Measurements from ENCODE around the gene SULT2B1.
A peak's percentile ranks its signal among the peaks of the same experiment; 100 is the strongest.
"Not testable (repeated sequence)": the region's sequence is repeated elsewhere in the genome, so short reads cannot be mapped to it uniquely, and the experiment has no call there.

The SULT2B1 gene

DNA sequence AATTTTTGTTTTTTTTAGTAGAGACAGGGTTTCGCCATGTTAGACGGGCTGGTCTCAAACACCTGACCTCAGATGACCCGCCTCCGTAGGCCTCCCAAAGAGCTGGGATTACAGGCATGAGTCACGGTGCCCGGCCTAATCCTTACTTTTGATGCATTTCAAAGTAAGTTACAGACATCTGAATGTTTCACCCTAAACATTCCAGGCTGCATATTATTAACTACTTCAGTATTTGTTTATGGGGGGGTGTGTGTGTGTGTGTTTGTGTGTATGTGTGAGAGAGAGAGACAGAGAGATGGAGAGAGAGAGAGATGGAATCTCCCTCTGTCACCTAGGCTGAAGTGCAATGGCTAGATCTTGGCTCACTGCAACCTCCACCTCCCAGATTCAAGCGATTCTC, 13.1 kb downstream of the SULT2B1 start:
- H3K27ac ChIP-seq = no peak overlapping the region
- no peak for TF ChIP-seq ZFX (IDR thresholded peaks at IDR 0.05; ENCODE audit: borderline replicate concordance)
- TF ChIP-seq, protein P1, sequence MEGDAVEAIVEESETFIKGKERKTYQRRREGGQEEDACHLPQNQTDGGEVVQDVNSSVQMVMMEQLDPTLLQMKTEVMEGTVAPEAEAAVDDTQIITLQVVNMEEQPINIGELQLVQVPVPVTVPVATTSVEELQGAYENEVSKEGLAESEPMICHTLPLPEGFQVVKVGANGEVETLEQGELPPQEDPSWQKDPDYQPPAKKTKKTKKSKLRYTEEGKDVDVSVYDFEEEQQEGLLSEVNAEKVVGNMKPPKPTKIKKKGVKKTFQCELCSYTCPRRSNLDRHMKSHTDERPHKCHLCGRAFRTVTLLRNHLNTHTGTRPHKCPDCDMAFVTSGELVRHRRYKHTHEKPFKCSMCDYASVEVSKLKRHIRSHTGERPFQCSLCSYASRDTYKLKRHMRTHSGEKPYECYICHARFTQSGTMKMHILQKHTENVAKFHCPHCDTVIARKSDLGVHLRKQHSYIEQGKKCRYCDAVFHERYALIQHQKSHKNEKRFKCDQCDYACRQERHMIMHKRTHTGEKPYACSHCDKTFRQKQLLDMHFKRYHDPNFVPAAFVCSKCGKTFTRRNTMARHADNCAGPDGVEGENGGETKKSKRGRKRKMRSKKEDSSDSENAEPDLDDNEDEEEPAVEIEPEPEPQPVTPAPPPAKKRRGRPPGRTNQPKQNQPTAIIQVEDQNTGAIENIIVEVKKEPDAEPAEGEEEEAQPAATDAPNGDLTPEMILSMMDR (IDR thresholded peaks at IDR 0.05) = no peak

DNA sequence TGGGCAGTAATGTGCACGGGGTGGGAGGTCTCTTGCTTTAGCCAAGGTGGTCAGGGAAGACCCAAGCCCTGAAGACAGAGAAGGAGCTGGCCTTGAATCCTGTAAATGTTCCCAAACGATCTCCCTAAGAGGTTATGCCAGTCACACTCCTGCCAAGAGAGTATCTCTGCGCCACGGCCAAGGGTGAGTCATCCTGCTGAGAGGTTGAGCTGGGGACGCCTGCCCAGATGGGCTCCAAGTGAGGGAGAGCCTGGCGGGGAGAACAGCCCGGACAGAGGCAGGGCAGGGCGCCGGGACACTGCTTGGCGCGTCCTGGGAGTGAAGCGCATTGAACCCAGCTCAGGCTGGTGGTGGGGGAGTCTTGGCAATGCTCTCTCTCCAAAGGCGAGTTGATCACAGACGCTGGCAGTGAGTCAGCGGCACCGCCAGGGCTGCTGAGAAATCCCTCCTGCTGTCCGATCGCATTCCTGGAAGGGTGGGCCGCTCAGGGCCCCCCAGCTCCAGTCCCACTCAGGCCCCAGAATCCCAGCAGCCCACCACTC, 16.4 kb downstream of the SULT2B1 start:
- H3K27ac ChIP-seq = no peak overlapping the region
- TF ChIP-seq, protein P1 (IDR thresholded peaks at IDR 0.05) = no peak
- TF ChIP-seq ZFX (IDR thresholded peaks at IDR 0.05; ENCODE audit: borderline replicate concordance) = no peak

DNA sequence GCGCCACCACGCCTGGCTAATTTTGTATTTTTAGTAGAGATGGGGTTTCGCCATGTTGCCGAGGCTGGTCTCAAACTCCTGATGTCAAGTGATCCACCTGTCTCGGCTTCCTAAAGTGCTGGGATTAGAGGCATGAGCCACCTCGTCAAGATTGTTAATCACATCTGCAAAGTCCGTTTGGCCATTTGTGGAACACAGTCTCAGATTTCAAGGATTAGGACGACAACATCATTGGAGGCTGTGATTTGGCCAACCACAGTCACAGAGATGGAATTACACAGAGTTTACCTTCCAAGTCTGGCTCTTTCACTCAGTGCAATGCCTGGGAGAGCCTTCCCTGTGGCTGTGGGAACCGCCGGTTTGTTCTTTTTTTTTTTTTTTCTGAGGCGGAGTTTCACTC, 17.8 kb downstream of the SULT2B1 start:
- H3K27ac ChIP-seq = peak overlapping the region; percentile 54
- TF ChIP-seq ZFX (IDR thresholded peaks at IDR 0.05; ENCODE audit: borderline replicate concordance) = no peak
- TF ChIP-seq, protein P1 (IDR thresholded peaks at IDR 0.05) = no peak

DNA sequence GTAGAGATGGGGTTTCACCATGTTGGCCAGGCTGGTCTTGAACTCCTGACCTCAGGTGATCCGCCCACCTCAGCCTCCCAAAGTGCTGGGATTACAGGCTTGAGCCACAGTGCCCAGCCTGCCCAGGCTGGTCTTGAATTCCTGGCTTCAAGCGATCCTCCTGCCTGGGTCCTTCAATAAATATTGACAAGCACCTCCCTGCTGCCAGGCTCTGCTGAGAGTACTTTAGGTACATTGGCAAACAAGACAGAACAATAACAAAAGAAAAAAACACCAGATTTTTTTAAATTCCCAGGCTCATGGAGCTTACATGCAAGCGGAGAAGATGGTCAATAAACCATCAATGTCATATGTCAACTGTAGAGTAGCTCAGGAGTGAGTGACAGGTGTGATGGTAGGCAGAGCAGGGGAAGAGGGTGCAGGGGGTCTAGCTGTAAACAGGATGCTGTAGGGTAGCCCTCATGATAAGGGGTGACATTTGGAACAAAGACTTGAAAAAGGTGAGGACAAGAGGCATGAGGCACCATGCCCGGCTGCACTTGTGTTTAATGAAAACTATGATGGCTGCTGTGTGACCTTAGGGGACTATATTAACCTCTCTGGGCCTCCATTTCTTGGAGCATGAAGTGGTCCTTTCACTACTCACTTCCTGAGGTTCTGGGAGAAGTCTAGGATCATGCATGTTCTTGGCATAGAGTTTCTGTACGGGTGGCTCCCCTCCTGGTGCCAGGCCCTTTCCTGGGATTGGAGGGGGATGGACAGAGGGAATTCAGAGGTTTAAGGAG, 19.6 kb downstream of the SULT2B1 start:
- H3K27ac ChIP-seq = no peak overlapping the region
- TF ChIP-seq, protein P1 (IDR thresholded peaks at IDR 0.05) = no peak
- TF ChIP-seq ZFX (IDR thresholded peaks at IDR 0.05; ENCODE audit: borderline replicate concordance) = no peak

DNA sequence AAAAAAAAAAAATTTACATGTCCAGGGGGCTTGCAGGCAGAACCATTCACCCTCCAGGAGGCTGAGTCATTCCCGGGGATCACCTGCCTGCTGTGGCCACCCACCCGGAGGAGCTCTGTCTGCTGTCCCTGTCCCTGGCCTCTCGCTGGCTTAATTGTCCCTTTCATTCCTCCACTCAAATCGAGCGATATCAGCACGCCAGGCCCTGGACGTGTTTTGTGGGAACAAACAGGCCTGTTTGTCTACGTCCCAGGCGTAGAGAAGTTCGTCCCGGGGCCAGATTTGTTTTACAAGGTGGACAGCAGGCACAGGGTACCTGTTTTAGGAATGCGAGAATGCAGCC, 21.2 kb downstream of the SULT2B1 start:
- TF ChIP-seq, protein P1 (IDR thresholded peaks at IDR 0.05) = no peak
- TF ChIP-seq ZFX (IDR thresholded peaks at IDR 0.05; ENCODE audit: borderline replicate concordance) = no peak
- H3K27ac ChIP-seq = no peak overlapping the region

DNA sequence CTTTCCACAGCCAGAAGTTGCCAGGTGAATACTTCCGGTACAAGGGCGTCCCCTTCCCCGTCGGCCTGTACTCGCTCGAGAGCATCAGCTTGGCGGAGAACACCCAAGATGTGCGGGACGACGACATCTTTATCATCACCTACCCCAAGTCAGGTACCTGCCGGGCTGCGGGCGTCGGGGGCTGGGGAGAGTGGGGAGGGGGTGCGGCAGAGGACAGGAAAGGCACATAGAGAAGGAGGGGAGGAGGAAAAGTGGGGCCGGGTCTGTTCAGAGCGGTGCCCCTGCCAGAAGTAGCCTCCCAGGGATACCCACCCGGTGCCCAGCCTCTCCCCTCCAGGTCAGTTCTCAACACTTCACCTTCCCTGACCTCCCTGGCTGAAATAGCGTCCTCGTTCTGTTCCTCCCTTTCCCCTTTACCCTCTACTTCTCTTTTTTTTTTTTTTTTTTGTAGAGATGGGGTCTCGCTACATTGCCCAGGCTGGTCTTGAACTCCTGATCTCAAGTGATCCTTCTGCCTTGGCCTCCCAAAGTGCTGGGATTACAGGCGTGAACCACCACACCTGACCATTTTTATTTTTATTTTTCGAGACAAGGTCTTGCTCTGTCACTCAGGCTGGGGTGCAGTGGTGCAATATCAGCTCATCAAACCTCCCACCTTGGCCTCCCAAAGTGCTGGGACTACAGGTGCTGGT, 24.1 kb downstream of the SULT2B1 start:
- H3K27ac ChIP-seq = no peak overlapping the region
- TF ChIP-seq ZFX (IDR thresholded peaks at IDR 0.05; ENCODE audit: borderline replicate concordance) = no peak
- TF ChIP-seq, protein P1 (IDR thresholded peaks at IDR 0.05) = no peak

DNA sequence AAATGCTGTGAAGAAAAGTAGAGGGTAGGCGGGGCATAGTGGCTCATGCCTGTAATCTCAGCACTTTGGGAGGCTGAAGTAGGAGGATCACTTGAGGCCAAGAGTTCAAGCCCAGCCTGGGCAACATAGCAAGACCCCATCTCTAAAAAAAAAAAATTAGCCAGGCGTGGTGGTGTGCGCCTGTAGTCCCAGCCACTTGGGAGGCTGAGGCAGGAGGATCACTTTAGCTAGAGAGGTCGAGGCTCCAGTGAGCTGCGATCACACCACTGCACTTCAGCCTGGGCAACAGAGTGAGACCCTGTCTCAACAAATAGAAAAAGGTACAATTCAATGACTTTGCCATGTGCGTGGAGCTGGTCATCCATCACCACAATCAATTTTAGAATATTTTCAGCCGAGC, 25.9 kb downstream of the SULT2B1 start:
- H3K27ac ChIP-seq = not testable (repeated sequence)

Measured in 22Rv1 (cell line).